Heart left ventricle (tissue), 13 donors: ENCODE data around the gene TMPRSS4.

ENCODE experiments used
- CTCF ChIP-seq, 12 donors: fragments of 200-600 bp; sonication (generic) in 4 of 12; IDR thresholded peaks; one replicate each; pipeline versions ENCODE4 v1.5.0 to v1.8.0; 2018 to 2022; ENCODE audit warnings: antibody characterized with exemption in 12 of 12, mild to moderate bottlenecking in 5 of 12
- POLR2A ChIP-seq, 2 donors: fragments of 450-650 bp; IDR thresholded peaks; one replicate each; pipeline ENCODE4 v1.6.1; 2017; ENCODE audit warnings: antibody characterized with exemption in 2 of 2, mild to moderate bottlenecking in 2 of 2, moderate library complexity in 2 of 2
- donor health status: ischemic (EF 13 %, LVEDD 7.1; RV severe dilation, severe dysfunction).
- donor health status: DM: no; HTN: yes; CAD: no.
- donor health status: DM: no; HTN: no; CAD: no.
- donor health status: ischemic (EF 25% LVEDD 6.9; RV normal size, moderate dysfunction).
- donor health status: ischemic (EF 25% LVEDD 5.7; RV mildly dilated, moderate dysfunction).
- donor health status: ischemic (EF 35%, LVEDD 5.7; RV mildly dilated, moderate dysfunction).
- donor health status: nonischemic (EF 11% LVEDD 7.7; RV severe dilation, severe dysfunction).
- donor health status: DM: yes; HTN: yes; CAD: no.
- donor health status: PGD.
- donor health status: ischemic (EF 29% LVEDD 5.4; RV normal size, mild dysfunction).
- donor health status: nonischemic (EF 23%, LVEDD 6.1; RV moderate dilation, normal function).

GRCh38 chr11:118161786-118162185 lies 84.9 kb downstream of the TMPRSS4 start:
- TF ChIP-seq POLR2A (IDR thresholded peaks at IDR 0.05) (no peak), CTCF (IDR thresholded peaks at IDR 0.05) (no peak)
